HEK293 (cell line): ENCODE results near the gene MAGED1.

ENCODE experiments used
- CTCF ChIA-PET: fragments of 350-600 bp; formaldehyde crosslinking; extraction: SDS; loops from one replicate; lab custom pipeline; 2021; ENCODE audit warnings: antibody characterized with exemption; lab: Yijun Ruan, JAX
- POLR2A ChIA-PET: fragments of 300-600 bp; formaldehyde crosslinking; extraction: SDS; loops from one replicate; lab custom pipeline; 2020; ENCODE audit warnings: antibody characterized with exemption, inconsistent platforms; lab: Yijun Ruan, JAX
- H3K27ac ChIP-seq: fragments of 200-500 bp; sonication (Bioruptor generic); 2 replicates; pipeline ENCODE4 v1.5.1; 2014; ENCODE audit warnings: low read depth, low read length, control low read depth, inconsistent platforms; ENCODE audit errors: extremely low read depth
- H3K36me3 ChIP-seq, 2 experiments: fragments of 200-500 bp in 1 of 2; sonication (Bioruptor generic) in 1 of 2; 1 replicate in 1 of 2; 2 replicates in 1 of 2; pipeline ENCODE4 v1.5.1; 2014 to 2017; ENCODE audit warnings: inconsistent platforms in 2 of 2, low read length in 2 of 2; ENCODE audit not compliant: control insufficient read depth in 2 of 2, insufficient read depth in 1 of 2
- H3K4me1 ChIP-seq: fragments of 200-500 bp; sonication (Bioruptor generic); 2 replicates; pipeline ENCODE4 v1.5.1; 2014; ENCODE audit warnings: mild to moderate bottlenecking, low read length, inconsistent platforms; ENCODE audit not compliant: control insufficient read depth, insufficient read depth
- H3K4me3 ChIP-seq: 2 replicates; pipeline ENCODE4 v1.5.1; 2011; ENCODE audit warnings: low read depth, mild to moderate bottlenecking, control low read depth, low read length, moderate library complexity
- H3K9me3 ChIP-seq: fragments of 200-500 bp; sonication (Bioruptor generic); 2 replicates; pipeline ENCODE4 v1.5.1; 2014; ENCODE audit warnings: low read depth, low read length, inconsistent platforms; ENCODE audit not compliant: control insufficient read depth, insufficient read depth
- HOXA7 ChIP-seq: sonication (generic); formaldehyde crosslinking; IDR thresholded peaks from 2 replicates; pipeline ENCODE4 v1.8.1; 2022; ENCODE audit warnings: missing genetic modification reagents, borderline replicate concordance
- IKZF3 ChIP-seq: fragments of 450-650 bp; IDR thresholded peaks from 2 replicates; pipeline ENCODE4 v1.5.0; 2018; ENCODE audit warnings: missing biosample characterization, mild to moderate bottlenecking, missing genetic modification characterization, moderate library complexity
- PRDM1 ChIP-seq: fragments of 450-650 bp; formaldehyde crosslinking; IDR thresholded peaks from 2 replicates; pipeline ENCODE4; 2016; ENCODE audit warnings: missing biosample characterization, missing genetic modification characterization
- ZNF10 ChIP-seq: fragments of 450-650 bp; formaldehyde crosslinking; IDR thresholded peaks from 2 replicates; pipeline ENCODE4 v1.5.1; 2017; ENCODE audit warnings: missing biosample characterization, missing genetic modification characterization
- ZNF140 ChIP-seq: fragments of 450-650 bp; formaldehyde crosslinking; IDR thresholded peaks from 2 replicates; pipeline ENCODE4 v1.5.1; 2016; ENCODE audit warnings: missing biosample characterization, missing genetic modification characterization
- ZNF184 ChIP-seq: fragments of 450-650 bp; IDR thresholded peaks from 2 replicates; pipeline ENCODE4 v1.5.1; 2018; ENCODE audit warnings: missing biosample characterization, mild to moderate bottlenecking, missing genetic modification characterization
- ZNF239 ChIP-seq: fragments of 450-650 bp; formaldehyde crosslinking; IDR thresholded peaks from 2 replicates; pipeline ENCODE4 v1.5.1; 2016; ENCODE audit warnings: missing biosample characterization, missing genetic modification characterization
- ZNF274 ChIP-seq, 2 experiments: fragments of 200-500 bp in 1 of 2; fragments of 450-650 bp in 1 of 2; sonication (Bioruptor generic) in 1 of 2; formaldehyde crosslinking in 1 of 2; IDR thresholded peaks; 2 replicates each; pipeline versions ENCODE4 v1.5.1 to v1.6.1; 2014 to 2016; ENCODE audit warnings: borderline replicate concordance in 1 of 2, inconsistent platforms in 1 of 2, low read length in 1 of 2, missing biosample characterization in 1 of 2, missing genetic modification characterization in 1 of 2
- ZNF391 ChIP-seq: fragments of 450-650 bp; formaldehyde crosslinking; IDR thresholded peaks from 2 replicates; pipeline ENCODE4 v1.5.1; 2016; ENCODE audit warnings: low read depth, missing biosample characterization, missing genetic modification characterization, borderline replicate concordance
- ZNF394 ChIP-seq: fragments of 450-650 bp; formaldehyde crosslinking; IDR thresholded peaks from 2 replicates; pipeline ENCODE4 v1.5.1; 2016; ENCODE audit warnings: missing biosample characterization, missing genetic modification characterization, mild to moderate bottlenecking, moderate library complexity, borderline replicate concordance
- ZNF426 ChIP-seq: fragments of 450-650 bp; formaldehyde crosslinking; IDR thresholded peaks from 2 replicates; pipeline ENCODE4 v1.5.1; 2017; ENCODE audit warnings: missing biosample characterization, missing genetic modification characterization, mild to moderate bottlenecking, inconsistent platforms, moderate library complexity
- ZNF501 ChIP-seq: fragments of 450-650 bp; formaldehyde crosslinking; IDR thresholded peaks from 2 replicates; pipeline ENCODE4 v1.5.1; 2016; ENCODE audit warnings: missing biosample characterization, missing genetic modification characterization
- ZNF558 ChIP-seq: fragments of 450-650 bp; formaldehyde crosslinking; IDR thresholded peaks from 2 replicates; pipeline ENCODE4 v1.5.1; 2016; ENCODE audit warnings: missing biosample characterization, missing genetic modification characterization
- ZNF658 ChIP-seq: fragments of 450-650 bp; formaldehyde crosslinking; IDR thresholded peaks from 2 replicates; pipeline ENCODE4; 2016; ENCODE audit warnings: missing biosample characterization, missing genetic modification characterization
- ZNF747 ChIP-seq: fragments of 450-650 bp; formaldehyde crosslinking; IDR thresholded peaks from 2 replicates; pipeline ENCODE4 v1.5.1; 2016; ENCODE audit warnings: missing biosample characterization, missing genetic modification characterization
- TF ChIP-seq, protein P1 (sequence below): fragments of 450-650 bp; formaldehyde crosslinking; conservative IDR thresholded peaks from 2 replicates; pipeline ENCODE4 v1.5.1; 2016; ENCODE audit warnings: low read depth, missing biosample characterization, missing genetic modification characterization
- TF ChIP-seq, protein P2 (sequence below): fragments of 450-650 bp; IDR thresholded peaks from 2 replicates; pipeline ENCODE4 v1.5.1; 2018; ENCODE audit warnings: missing biosample characterization, mild to moderate bottlenecking, missing genetic modification characterization
- TF ChIP-seq, protein P3 (sequence below): fragments of 450-650 bp; formaldehyde crosslinking; IDR thresholded peaks from 2 replicates; pipeline ENCODE4 v1.5.1; 2017; ENCODE audit warnings: missing biosample characterization, missing genetic modification characterization
- TF ChIP-seq, protein P4 (sequence below): fragments of 450-650 bp; formaldehyde crosslinking; IDR thresholded peaks from 2 replicates; pipeline ENCODE4 v1.5.1; 2016; ENCODE audit warnings: missing biosample characterization, missing genetic modification characterization
- TF ChIP-seq, protein P5 (sequence below): fragments of 450-650 bp; formaldehyde crosslinking; IDR thresholded peaks from 2 replicates; pipeline ENCODE4 v1.5.1; 2016; ENCODE audit warnings: missing biosample characterization, missing genetic modification characterization, low read depth

MAGED1 gene

GRCh38 chrX:51896626-51897025 lies 3.2 kb downstream of the MAGED1 start:
- CTCF ChIA-PET = interaction anchor here (0.9 kb wide), 1 partner anchor 283 kb away, joined by 4 read pairs; no protein-coding TSS in a partner anchor
- H3K9me3 ChIP-seq = no peaks in the 10 kb centered on the region
- TF ChIP-seq ZNF10 = no peak
- TF ChIP-seq, protein P1, sequence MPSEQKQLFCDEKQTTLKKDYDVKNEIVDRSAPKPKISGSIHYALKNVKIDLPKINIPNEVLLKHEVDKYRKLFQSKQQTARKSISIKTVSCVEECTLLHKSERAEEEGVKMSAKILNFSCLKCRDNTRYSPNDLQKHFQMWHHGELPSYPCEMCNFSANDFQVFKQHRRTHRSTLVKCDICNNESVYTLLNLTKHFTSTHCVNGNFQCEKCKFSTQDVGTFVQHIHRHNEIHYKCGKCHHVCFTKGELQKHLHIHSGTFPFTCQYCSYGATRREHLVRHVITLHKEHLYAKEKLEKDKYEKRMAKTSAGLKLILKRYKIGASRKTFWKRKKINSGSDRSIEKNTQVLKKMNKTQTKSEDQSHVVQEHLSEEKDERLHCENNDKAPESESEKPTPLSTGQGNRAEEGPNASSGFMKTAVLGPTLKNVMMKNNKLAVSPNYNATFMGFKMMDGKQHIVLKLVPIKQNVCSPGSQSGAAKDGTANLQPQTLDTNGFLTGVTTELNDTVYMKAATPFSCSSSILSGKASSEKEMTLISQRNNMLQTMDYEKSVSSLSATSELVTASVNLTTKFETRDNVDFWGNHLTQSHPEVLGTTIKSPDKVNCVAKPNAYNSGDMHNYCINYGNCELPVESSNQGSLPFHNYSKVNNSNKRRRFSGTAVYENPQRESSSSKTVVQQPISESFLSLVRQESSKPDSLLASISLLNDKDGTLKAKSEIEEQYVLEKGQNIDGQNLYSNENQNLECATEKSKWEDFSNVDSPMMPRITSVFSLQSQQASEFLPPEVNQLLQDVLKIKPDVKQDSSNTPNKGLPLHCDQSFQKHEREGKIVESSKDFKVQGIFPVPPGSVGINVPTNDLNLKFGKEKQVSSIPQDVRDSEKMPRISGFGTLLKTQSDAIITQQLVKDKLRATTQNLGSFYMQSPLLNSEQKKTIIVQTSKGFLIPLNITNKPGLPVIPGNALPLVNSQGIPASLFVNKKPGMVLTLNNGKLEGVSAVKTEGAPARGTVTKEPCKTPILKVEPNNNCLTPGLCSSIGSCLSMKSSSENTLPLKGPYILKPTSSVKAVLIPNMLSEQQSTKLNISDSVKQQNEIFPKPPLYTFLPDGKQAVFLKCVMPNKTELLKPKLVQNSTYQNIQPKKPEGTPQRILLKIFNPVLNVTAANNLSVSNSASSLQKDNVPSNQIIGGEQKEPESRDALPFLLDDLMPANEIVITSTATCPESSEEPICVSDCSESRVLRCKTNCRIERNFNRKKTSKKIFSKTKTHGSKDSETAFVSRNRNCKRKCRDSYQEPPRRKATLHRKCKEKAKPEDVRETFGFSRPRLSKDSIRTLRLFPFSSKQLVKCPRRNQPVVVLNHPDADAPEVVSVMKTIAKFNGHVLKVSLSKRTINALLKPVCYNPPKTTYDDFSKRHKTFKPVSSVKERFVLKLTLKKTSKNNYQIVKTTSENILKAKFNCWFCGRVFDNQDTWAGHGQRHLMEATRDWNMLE (tag by site-specific recombination) = no peak
- no peak for TF ChIP-seq PRDM1 (tag by site-specific recombination)
- TF ChIP-seq, protein P2, sequence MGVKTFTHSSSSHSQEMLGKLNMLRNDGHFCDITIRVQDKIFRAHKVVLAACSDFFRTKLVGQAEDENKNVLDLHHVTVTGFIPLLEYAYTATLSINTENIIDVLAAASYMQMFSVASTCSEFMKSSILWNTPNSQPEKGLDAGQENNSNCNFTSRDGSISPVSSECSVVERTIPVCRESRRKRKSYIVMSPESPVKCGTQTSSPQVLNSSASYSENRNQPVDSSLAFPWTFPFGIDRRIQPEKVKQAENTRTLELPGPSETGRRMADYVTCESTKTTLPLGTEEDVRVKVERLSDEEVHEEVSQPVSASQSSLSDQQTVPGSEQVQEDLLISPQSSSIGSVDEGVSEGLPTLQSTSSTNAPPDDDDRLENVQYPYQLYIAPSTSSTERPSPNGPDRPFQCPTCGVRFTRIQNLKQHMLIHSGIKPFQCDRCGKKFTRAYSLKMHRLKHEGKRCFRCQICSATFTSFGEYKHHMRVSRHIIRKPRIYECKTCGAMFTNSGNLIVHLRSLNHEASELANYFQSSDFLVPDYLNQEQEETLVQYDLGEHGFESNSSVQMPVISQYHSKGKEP (tag by site-specific recombination) = no peak
- no peak for TF ChIP-seq HOXA7
- no peak for TF ChIP-seq ZNF239 (tag by site-specific recombination)
- TF ChIP-seq ZNF558 = no peak
- TF ChIP-seq, protein P3, sequence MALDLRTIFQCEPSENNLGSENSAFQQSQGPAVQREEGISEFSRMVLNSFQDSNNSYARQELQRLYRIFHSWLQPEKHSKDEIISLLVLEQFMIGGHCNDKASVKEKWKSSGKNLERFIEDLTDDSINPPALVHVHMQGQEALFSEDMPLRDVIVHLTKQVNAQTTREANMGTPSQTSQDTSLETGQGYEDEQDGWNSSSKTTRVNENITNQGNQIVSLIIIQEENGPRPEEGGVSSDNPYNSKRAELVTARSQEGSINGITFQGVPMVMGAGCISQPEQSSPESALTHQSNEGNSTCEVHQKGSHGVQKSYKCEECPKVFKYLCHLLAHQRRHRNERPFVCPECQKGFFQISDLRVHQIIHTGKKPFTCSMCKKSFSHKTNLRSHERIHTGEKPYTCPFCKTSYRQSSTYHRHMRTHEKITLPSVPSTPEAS (tag by site-specific recombination) = no peak
- no peak for TF ChIP-seq ZNF747
- TF ChIP-seq, protein P4, sequence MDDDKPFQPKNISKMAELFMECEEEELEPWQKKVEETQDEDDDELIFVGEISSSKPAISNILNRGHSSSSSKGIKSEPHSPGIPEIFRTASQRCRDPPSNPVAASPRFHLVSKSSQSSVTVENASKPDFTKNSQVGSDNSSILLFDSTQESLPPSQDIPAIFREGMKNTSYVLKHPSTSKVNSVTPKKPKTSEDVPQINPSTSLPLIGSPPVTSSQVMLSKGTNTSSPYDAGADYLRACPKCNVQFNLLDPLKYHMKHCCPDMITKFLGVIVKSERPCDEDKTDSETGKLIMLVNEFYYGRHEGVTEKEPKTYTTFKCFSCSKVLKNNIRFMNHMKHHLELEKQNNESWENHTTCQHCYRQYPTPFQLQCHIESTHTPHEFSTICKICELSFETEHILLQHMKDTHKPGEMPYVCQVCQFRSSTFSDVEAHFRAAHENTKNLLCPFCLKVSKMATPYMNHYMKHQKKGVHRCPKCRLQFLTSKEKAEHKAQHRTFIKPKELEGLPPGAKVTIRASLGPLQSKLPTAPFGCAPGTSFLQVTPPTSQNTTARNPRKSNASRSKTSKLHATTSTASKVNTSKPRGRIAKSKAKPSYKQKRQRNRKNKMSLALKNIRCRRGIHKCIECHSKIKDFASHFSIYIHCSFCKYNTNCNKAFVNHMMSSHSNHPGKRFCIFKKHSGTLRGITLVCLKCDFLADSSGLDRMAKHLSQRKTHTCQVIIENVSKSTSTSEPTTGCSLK (tag by site-specific recombination) = no peak
- no peak for TF ChIP-seq ZNF184 (tag by site-specific recombination)
- TF ChIP-seq ZNF391 (tag by site-specific recombination) = no peak
- TF ChIP-seq, protein P5, sequence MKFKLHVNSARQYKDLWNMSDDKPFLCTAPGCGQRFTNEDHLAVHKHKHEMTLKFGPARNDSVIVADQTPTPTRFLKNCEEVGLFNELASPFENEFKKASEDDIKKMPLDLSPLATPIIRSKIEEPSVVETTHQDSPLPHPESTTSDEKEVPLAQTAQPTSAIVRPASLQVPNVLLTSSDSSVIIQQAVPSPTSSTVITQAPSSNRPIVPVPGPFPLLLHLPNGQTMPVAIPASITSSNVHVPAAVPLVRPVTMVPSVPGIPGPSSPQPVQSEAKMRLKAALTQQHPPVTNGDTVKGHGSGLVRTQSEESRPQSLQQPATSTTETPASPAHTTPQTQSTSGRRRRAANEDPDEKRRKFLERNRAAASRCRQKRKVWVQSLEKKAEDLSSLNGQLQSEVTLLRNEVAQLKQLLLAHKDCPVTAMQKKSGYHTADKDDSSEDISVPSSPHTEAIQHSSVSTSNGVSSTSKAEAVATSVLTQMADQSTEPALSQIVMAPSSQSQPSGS (tag by site-specific recombination) = no peak
- TF ChIP-seq ZNF140 = no peak
- no peak for TF ChIP-seq ZNF274 (IDR thresholded peaks at IDR 0.05; ENCODE audit: low read length)
- TF ChIP-seq ZNF274 (tag by site-specific recombination; IDR thresholded peaks at IDR 0.05; ENCODE audit: borderline replicate concordance) = no peak
- TF ChIP-seq ZNF394 (tag by site-specific recombination) = no peak
- no peak for TF ChIP-seq ZNF426 (tag by site-specific recombination)
- no peak for TF ChIP-seq IKZF3 (tag by site-specific recombination)
- no peak for TF ChIP-seq ZNF658 (tag by site-specific recombination)
- TF ChIP-seq ZNF501 = no peak
- H3K36me3 ChIP-seq = peaks cover 9 to 66% of the 10 kb centered on the region in 2 experiments; a peak in 2 of 3 replicates
- no peaks in the 10 kb centered on the region for H3K4me1 ChIP-seq
- POLR2A ChIA-PET = no interaction called here
- no peak overlapping the region for H3K4me3 ChIP-seq
- H3K27ac ChIP-seq = no peak overlapping the region
